ENCODE measurements around the gene ROGDI. TPM values are rescaled to one million over a fixed set of nuclear protein-coding genes. Genes with fewer than 3 reads are reported as not detected.

Gene ROGDI
- total RNA-seq, 3 donors from 2014 or later (not counting 1 experiment from before 2014, with no cell fraction given): 6.6 to 15.5 (median 7.5) TPM

DNA sequence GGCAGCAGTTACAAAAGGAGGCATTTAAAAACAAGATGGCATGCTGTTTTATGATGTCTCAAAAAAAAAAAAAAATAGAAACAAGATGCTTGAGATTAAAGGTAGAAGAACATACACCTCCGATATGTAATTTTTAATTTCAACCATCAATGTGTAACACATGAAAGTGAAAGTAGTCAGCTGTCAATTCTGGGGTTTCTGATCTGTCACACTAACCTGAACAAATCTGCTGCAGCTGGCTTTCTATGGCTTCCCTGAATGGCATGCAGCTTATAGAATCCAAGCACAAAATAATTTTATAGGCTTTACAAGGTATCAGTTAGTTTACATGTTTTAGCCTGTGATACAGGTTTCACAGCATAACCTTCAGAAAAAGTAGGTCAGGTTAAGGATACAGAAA is 31.2 kb upstream of the ROGDI start:
- peaks cover 70% of the 10 kb centered on the region for H3K36me3 ChIP-seq (ENCODE audit: control insufficient read depth, insufficient read depth, low read length)
- no peaks in the 10 kb centered on the region for H3K4me1 ChIP-seq (ENCODE audit: control insufficient read depth, insufficient read depth, low read length)
- WGBS (ENCODE audit: insufficient coverage): no CpG with 5 or more reads among the region's 1 CpG
- no peaks in the 10 kb centered on the region for H3K27me3 Mint-ChIP-seq (ENCODE audit: low read depth in 2 of 2)
- no peak overlapping the region for H3K4me3 ChIP-seq (ENCODE audit: low read length)
- H3K4me1 Mint-ChIP-seq: peaks cover 6 to 13% of the 10 kb centered on the region in 2 donors
- DNase-seq (no peak), ATAC-seq (no peak)
- H3K27ac ChIP-seq (ENCODE audit: low read length): no peak overlapping the region
- no peaks in the 10 kb centered on the region for H3K9me3 ChIP-seq (ENCODE audit: control insufficient read depth, insufficient read depth, low read length)
- peak overlapping the region in 1 of 2 donors; percentile 20 for H3K27ac Mint-ChIP-seq
- no peak for TF ChIP-seq CTCF (IDR thresholded peaks at IDR 0.05)
- H3K4me3 Mint-ChIP-seq: no peak overlapping the region
- peaks cover 7% of the 10 kb centered on the region for H3K36me3 Mint-ChIP-seq
- H3K27me3 ChIP-seq (ENCODE audit: control insufficient read depth, insufficient read depth, low read length): no peaks in the 10 kb centered on the region
- intact Hi-C loops (cut with micrococcal nuclease): no loop called here
- H3K9me3 Mint-ChIP-seq: no peaks in the 10 kb centered on the region

GRCh38 chr16:4832698-4833343 is 30.4 kb upstream of the ROGDI start:
- no peak for TF ChIP-seq CTCF (IDR thresholded peaks at IDR 0.05)
- no peak overlapping the region for H3K4me3 ChIP-seq (ENCODE audit: low read length)
- WGBS (ENCODE audit: insufficient coverage): 77% methylated on average over 5 of the region's 6 CpGs
- Mint-ChIP-seq H3K4me3 (no peak overlapping the region), H3K9me3 (no peaks in the 10 kb centered on the region), H3K27ac (peak overlapping the region in 1 of 2 donors; percentile 20), H3K27me3 (ENCODE audit: low read depth in 2 of 2) (no peaks in the 10 kb centered on the region), H3K36me3 (peaks cover 7% of the 10 kb centered on the region), H3K4me1 (peaks cover 6 to 13% of the 10 kb centered on the region in 2 donors)
- H3K27ac ChIP-seq (ENCODE audit: low read length): no peak overlapping the region
- intact Hi-C loops (cut with micrococcal nuclease): no loop called here
- DNase-seq (no peak), ATAC-seq (no peak)
- H3K9me3 ChIP-seq (ENCODE audit: control insufficient read depth, insufficient read depth, low read length): no peaks in the 10 kb centered on the region
- peaks cover 69% of the 10 kb centered on the region for H3K36me3 ChIP-seq (ENCODE audit: control insufficient read depth, insufficient read depth, low read length)
- H3K27me3 ChIP-seq (ENCODE audit: control insufficient read depth, insufficient read depth, low read length): no peaks in the 10 kb centered on the region
- no peaks in the 10 kb centered on the region for H3K4me1 ChIP-seq (ENCODE audit: control insufficient read depth, insufficient read depth, low read length)

GRCh38 chr16:4831616-4832015 is 29.2 kb upstream of the ROGDI start:
- Histone ChIP-seq H3K9me3 (ENCODE audit: control insufficient read depth, insufficient read depth, low read length) (no peaks in the 10 kb centered on the region), H3K27me3 (ENCODE audit: control insufficient read depth, insufficient read depth, low read length) (no peaks in the 10 kb centered on the region), H3K4me1 (ENCODE audit: control insufficient read depth, insufficient read depth, low read length) (no peaks in the 10 kb centered on the region), H3K36me3 (ENCODE audit: control insufficient read depth, insufficient read depth, low read length) (peaks cover 65% of the 10 kb centered on the region), H3K27ac (ENCODE audit: low read length) (no peak overlapping the region), H3K4me3 (ENCODE audit: low read length) (no peak overlapping the region)
- 98% methylated on average over 8 of the region's 8 CpGs for WGBS (ENCODE audit: insufficient coverage)
- H3K36me3 Mint-ChIP-seq: peaks cover 7% of the 10 kb centered on the region
- no peak for ATAC-seq
- H3K27ac Mint-ChIP-seq: no peak overlapping the region
- peaks cover 6 to 13% of the 10 kb centered on the region in 2 donors for H3K4me1 Mint-ChIP-seq
- no peak for DNase-seq
- intact Hi-C loops (cut with micrococcal nuclease): no loop called here
- no peak for TF ChIP-seq CTCF (IDR thresholded peaks at IDR 0.05)
- H3K9me3 Mint-ChIP-seq: no peaks in the 10 kb centered on the region
- H3K4me3 Mint-ChIP-seq: no peak overlapping the region
- no peaks in the 10 kb centered on the region for H3K27me3 Mint-ChIP-seq (ENCODE audit: low read depth in 2 of 2)

- H3K4me3 ChIP-seq (ENCODE audit: low read length): no peak overlapping the region
- H3K9me3 Mint-ChIP-seq: no peaks in the 10 kb centered on the region
- TF ChIP-seq CTCF (IDR thresholded peaks at IDR 0.05): no peak
- WGBS (ENCODE audit: insufficient coverage): 98% methylated on average over 7 of the region's 7 CpGs
- no peak overlapping the region for H3K27ac Mint-ChIP-seq
- peaks cover 7% of the 10 kb centered on the region for H3K36me3 Mint-ChIP-seq
- H3K9me3 ChIP-seq (ENCODE audit: control insufficient read depth, insufficient read depth, low read length): no peaks in the 10 kb centered on the region
- ATAC-seq: no peak
- H3K36me3 ChIP-seq (ENCODE audit: control insufficient read depth, insufficient read depth, low read length): peaks cover 65% of the 10 kb centered on the region
- H3K27ac ChIP-seq (ENCODE audit: low read length): no peak overlapping the region
- peaks cover 6 to 13% of the 10 kb centered on the region in 2 donors for H3K4me1 Mint-ChIP-seq
- H3K27me3 Mint-ChIP-seq (ENCODE audit: low read depth in 2 of 2): no peaks in the 10 kb centered on the region
- DNase-seq: no peak
- intact Hi-C loops (cut with micrococcal nuclease): no loop called here
- no peak overlapping the region for H3K4me3 Mint-ChIP-seq
- no peaks in the 10 kb centered on the region for H3K27me3 ChIP-seq (ENCODE audit: control insufficient read depth, insufficient read depth, low read length)
- no peaks in the 10 kb centered on the region for H3K4me1 ChIP-seq (ENCODE audit: control insufficient read depth, insufficient read depth, low read length)
These were observed 28.0 kb upstream of the ROGDI start for GRCh38 chr16:4830408-4830807.
